ENCODE data around the gene MAT1A.
"Not testable (repeated sequence)": the region's sequence is repeated elsewhere in the genome, so short reads cannot be mapped to it uniquely, and the experiment has no call there.

Gene MAT1A

DNA sequence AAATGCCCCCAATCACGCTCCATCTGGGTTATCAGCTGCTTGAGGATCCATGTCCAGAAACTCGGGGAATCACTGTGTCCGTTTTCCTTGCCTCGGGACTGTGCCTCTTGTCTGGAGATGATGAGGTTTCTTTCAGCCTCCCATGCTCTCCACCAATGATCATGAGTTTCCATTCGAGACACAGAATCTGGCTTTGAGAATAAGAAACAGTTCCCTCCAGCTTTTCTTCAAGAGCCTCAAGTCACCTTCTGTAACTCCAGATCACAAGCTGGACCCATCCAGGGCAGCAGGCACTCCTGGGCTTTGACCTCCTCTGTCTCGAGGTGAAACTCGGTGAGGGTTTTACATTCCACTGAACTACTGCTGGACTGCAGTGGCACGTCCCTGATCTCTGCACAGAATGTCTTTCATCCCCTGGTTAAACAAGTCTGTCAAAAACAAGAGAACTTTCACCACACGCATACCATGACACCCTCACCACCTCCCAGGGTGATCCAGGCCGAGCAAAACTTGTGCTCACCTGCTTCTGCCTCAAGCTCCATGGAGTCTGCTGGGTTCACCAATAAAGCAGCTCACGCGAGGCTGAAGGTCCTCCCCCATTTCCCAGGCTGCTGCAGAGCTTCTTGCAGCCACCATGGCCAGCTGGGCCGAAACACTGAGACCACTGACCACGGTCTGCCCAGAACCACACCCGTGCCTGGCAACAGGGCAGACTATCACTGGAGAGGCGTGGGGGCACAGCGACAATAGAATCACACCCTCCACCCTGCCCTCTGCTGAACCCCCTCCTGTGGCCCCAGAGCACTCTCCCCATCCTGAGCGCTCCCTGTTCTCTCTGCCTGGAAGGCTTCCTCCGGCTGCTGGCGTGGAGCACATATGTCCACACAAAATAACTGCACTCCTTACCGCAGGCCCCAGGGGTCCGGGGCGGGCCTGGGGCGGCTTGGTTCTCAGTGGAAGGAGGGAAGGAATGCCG is 25.1 kb downstream of the MAT1A start:
- no peak for DNase-seq (ENCODE audit: low spot score)

DNA sequence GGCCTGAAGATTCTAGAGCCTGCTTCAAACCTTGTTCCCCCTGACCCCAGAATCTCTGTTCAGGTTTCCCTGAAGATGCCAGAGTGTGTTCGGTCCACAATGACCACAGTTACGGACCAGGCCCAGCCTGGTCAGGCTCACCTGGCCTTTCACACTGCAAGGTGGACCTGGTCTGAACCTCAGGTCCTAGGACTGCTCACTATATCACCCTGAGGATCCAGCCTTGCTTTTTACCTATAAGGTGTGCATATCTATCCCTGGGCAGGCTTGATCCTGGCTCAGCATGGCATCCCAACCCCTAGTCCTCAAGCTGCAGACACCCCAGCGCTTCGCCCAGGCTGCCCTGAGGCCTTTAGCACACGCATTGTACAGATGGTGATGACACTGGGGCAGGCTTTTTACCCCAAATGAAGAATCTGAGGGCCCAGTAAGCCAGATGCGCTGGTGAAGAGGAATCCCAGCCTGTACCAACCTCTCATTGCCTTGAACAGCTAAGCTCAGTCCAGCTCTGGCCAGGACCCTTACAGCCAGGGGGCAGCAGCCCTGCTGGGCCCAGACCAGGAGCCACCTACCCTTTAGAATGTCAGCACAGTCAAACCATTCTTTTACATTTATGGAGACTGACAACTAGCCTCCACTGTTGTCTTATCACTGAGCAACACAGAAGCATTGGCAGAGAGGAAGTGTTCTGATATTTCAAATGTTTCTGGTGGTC is 28.0 kb downstream of the MAT1A start:
- DNase-seq (ENCODE audit: low spot score), result no peak

DNA sequence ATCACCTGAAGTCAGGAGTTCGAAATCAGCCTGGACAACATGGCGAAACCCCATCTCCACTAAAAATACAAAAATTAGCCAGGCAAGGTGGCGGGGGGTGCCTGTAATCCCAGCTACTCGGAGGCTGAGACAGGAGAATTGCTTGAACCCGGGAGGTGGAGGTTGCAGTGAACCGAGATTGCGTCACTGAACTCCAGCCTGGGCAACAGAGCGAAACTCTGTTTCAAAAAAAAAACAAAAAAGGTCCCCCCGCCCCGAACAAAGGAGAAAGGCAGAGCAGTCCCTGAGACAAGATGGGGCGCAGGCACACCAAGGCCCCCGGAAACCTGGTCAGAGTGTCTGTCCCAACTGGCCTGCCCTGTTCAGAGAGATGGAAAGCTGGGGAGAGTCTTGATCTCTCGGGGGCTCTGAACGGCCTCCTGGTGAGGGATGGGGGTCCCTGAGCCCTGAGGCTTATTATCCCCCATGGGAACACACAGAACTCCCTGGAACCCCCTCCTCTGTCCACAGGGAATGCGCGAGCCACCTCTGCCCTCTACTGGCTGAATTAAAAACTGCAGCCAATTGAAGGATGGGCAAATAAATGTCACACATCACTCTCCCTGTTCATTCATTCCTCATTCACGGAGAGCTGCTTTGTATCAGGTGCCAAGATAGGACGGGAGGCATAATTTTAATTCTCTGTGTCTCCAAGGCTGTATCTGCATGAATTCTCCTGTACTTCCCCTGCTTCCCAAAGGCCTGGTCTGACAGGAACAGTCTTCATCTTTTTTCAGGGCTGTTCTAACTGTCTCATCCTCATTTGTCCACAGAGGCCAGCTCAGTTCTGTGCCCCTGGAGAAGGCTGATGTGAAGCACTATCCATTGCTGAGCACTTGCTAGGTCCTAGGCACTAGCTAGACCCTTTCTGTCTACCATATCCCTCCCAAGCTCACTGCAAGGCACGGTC is 28.9 kb downstream of the MAT1A start:
- peak; percentile 13 for DNase-seq (ENCODE audit: low spot score)

DNA sequence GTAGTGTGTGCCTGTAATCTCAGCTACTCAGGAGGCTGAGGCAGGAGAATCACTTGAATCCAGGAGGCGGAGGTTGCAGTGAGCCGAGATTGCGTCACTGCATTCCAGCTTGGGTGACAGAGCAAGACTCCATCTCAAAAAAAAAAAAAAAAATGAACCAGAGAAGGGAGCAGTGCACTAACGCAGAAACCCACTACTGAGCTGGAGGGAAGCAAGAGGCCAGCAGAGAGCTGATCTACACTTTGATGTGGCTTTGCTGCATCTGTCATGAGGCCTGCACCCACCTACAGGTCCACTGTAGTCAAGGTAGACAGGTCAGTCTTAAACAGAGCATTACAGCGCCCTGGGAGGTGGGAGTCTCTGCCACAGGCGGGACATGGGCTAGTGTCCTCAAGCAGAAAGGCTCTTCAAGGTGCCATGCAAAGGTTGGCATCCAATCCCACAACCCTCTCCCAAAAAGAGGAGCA is 30.0 kb downstream of the MAT1A start:
- no peak for DNase-seq (ENCODE audit: low spot score)

DNA sequence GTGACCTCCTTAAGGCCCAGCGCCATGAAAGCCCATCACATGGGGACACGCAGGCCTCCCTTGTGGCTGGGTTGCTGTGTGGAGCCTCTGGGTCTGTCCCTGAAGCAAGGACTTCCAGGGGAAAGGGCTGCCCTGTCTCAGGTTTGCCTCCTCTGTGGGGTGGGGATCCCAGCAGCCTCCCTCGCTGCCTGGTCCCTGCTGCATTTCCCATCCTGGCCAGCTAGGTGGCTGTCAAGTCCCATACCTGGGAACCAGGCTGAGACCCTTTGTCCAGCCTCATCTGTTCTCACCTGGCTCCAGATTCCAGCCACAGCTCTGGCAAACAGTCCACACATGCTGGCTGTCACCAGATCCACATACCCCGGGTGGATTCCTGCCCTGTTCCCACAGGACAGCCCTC is 32.7 kb downstream of the MAT1A start:
- not testable (repeated sequence) for DNase-seq (ENCODE audit: low spot score)

DNA sequence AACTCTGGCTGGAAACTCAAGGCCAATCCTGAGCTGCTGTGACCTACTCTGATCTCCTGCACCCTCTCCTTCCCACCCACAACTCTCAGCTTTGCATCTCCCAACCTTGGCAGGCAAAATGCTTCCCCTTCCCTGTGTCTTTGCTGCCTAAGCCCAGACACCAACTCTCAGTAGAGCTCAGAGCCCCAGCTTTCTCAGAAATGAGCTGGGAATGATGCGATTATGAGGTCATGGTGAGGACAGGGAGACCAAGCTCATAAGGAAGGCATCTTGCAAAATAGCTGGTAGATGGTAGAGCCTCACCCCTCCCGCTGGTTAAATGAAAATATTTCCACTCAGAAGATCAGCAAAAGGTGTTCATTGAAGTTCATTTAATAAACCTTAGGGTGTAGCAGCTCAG is 34.7 kb downstream of the MAT1A start:
- not testable (repeated sequence) for DNase-seq (ENCODE audit: low spot score)

DNA sequence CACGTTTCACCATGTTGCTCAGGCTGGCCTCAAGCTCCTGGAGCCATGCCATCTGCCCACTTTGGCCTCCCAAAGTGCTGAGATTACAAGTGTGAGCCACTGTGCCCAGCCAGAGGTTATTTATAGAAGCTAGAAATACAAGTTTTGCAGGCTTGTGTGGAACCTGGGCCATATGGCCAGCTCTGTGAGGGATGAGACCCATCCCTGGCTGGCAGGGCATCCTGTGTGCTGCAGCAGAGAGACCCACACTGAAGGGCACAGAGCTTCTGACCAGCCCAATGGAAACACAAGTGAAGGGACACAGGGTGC is 35.5 kb downstream of the MAT1A start:
- DNase-seq (ENCODE audit: low spot score), result not testable (repeated sequence)

DNA sequence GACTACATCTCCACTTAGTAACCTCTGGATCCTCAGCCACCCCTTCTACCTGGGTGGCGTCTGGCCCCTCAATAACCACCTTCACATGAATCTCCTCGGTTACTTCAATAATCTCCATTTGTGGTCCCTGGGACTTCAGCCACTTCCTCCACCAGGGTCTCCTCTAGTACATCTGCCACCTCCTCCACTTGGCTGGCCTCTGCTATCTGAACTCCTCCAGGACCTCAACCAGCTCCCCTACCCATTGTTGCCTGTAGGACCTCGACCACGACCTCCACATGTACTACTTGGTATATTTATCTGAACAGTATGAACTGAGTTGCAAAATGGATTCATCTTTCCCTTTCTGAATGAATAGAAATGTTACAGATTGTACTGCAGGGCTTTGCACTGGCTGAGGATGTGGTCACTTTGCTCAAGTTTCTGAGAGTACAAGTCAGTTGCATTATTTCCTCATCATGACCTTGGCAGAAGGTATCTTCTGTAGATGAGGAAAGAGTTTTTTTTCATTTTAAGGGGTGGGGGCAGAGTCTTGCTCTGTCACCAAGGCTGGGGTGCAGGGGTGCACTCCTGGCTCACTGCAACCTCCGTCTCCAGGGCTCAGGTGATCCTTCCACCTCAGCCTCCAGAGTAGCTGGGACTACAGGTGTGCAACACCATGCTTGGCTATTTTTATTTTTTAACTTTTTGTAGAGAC is 36.0 kb downstream of the MAT1A start:
- DNase-seq (ENCODE audit: low spot score), result no peak

DNA sequence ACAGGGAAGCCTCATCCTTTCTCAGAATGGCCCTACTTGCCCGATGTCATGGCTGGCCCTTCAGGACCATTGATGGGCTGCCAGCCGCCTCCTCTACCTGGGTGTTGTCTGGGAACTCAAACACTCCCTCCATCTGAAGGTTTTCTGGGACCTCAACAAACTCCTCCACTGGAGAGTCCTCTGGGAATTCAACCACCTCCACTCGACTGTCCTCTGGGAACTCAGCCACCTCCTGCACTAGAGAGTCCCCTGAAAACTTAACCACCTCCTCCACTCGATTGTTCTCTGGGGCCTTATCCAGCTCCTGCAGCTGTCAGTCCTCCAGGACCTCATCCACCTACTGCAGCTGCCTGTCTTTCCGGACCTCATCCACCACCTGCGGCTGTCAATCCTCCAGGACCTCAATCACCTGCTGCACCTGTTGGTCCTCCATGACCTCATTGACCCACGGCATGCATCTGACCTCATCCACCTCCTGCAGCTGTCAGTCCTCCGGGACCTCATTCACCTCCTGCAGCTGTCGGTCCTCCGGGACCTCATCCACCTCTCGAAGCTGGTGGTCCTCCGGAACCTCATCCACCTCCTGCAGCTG is 37.1 kb downstream of the MAT1A start:
- DNase-seq (ENCODE audit: low spot score), result no peak

DNA sequence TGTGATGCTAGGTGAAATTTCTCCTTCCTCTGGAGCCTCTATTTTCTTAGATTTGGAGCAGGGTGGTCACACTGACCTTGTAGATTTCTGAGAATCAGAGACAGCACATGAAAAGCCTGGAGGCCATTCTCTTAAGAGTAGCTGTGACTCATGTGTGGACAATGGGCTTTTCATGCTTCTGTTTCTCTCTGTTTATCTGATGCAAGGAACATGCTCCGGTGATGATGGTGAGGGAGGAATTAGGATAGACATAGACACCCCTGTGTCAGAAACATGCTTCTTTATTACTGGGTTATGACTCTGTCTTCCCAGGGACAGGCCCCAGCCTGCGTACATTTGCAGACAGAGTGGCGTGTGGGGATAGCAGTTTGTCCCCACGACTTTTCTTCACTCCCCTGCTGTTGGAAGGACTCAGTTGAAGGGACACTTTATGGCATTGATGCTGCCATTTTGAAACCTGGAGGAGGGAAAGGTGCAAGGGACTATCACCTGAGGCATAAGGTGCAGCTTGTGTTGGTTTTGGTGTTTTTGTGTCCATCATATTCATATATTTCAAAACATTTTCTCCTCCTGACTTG is 37.7 kb downstream of the MAT1A start:
- not testable (repeated sequence) for DNase-seq (ENCODE audit: low spot score)

DNA sequence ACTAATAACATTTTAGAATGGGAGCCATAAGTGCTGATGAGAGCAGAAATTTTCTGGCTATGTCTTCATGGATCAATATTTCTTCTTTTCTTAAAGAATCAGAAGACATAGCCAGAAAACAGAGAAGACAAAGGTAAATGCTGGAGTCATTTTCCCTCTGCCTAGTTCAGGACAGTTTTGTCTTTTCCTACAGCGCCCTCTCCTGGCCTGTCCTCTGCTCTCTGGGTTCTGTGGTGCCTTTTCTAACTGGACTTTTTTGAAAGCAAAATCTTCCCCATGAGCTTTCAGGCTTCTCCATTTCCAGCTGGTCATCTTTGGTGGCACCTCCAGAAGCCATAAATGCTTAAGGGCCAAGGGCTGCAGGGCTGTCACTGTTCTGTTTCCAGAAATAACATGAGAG is 39.1 kb downstream of the MAT1A start:
- DNase-seq (ENCODE audit: low spot score), result not testable (repeated sequence)

DNA sequence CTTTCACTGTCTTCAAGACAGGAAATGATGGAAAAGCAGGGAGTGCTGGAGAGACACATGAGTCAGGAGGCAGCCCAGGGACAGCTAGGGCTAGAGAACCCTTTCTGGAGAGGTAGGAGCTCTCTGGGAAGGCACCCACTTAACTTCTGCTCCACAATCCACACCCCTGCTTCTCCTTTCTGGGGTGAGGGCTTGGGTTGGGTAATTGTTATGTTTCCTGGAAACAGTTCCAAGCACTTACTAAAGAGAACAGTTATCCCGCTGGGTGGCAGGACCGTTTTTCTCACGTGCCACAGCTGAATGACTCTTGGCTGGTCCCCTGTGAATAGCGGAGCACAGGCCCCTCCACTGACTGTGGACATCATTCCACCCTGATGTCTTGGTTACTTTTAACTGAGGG is 39.6 kb downstream of the MAT1A start:
- DNase-seq (ENCODE audit: low spot score), result not testable (repeated sequence)

DNA sequence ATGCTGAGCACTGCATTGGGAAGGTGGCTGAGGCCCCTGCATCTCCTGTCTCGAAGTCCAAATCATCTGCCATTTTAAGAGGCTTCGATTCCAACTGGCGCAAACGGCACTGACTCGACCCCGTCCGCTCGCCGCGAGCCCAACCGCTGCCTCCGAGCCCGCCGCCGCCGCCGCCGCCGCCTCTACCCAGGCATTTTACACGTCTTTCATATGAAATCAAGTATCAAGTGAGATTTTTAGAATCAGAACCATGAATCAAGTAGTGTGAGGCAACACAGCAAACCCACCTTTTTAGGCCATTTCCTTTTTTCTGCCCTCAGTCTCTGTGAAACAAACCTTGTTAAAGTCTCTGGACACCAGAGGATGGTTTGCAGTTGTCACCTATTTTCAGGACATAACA is 41.8 kb downstream of the MAT1A start:
- not testable (repeated sequence) for DNase-seq (ENCODE audit: low spot score)

DNA sequence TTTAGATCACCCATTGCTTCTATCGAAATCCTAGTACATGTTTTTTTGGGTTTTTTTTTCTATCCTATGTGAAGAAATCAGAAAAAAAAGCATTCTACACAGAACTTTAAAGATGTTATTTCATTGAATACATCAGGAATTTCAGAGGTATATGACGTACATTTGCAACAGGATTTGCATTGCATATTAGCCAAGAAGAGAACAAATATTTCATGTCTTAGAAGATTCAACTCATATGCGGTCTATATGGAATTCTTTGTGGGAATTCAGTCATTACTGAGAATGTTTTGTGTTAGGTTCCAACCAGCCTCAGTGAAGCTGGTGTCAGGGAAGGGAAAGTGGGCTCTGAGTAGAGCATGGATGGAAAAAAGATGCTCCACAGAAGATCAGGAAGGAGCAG is 45.1 kb downstream of the MAT1A start:
- not testable (repeated sequence) for DNase-seq (ENCODE audit: low spot score)

DNA sequence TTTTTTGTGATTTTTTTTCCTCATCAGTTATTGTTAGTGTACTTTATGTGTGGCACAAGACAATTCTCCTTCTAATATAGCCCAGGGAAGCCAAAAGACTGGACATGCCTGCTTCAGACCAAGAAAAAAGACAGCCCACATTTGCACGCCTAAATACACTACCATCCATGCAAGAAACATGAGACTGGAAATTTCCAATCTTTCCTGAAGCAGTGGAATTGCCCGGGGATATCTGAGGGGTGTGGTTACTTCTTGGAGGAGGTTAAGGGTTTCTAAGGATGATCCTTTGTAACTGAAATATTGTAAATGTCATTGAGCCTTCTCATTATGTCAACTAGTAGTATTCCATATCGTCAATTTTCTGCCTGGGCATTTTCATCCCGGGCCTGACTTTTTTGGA is 47.1 kb downstream of the MAT1A start:
- not testable (repeated sequence) for DNase-seq (ENCODE audit: low spot score)

DNA sequence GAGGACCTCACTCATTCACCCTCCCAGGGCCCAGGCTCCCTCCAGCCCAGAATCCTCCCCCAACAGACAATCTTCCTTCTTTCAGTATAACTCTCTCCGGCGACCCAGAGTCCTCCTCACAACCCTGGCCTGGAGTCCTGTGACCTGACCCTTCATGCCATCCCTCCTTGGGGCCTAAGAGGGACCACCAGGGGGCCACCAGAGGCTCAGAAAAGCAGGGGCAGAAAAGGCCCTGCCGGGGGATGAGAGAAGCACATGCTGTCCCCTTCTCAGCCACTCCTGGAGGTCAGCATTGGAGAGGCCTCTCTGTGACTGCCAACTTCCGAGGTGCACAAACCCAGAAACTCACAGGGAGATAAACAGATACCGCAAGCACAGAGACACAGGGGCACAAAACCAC is 53.0 kb downstream of the MAT1A start:
- not testable (repeated sequence) for DNase-seq (ENCODE audit: low spot score)

DNA sequence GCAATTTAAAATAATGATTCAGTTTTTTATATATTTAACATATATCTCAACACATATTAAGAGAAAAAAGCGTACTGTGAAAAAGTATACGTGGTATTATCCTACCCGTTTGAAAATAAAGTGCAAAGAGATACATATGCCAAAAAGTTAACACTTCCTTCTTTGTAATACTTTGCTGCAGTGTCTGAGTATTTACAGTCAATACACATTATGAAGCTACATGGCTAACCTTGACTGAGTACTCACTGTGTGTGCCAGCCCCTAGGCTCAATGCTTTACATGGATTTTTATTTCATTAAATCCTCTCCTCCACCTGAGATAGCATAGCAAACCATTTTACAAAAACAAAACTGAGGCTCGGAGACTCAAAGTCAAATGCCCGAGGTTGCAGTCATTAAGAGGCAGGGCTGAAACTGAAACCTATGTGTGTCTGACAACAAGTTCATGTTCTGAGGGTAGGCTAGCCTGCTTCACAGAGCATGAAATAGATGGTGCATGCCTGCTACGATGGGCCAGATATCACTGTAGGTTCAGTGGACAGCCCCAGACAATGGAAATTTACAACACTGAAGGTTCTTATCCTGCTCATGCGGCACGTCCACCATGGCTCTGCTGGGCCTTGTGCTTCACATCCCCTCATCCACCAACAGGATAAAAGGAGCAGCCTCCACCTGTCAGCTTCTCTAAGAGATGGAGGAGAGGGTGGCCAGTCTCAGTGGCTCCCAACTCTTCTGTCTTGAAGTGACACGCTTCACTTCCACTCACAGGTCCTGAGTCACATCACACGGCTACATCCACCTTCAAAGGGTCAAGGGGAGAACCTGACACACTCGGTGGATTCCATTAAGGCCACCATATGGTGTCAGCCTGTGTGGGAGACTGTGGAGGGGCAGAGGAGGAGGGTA is 54.9 kb downstream of the MAT1A start:
- not testable (repeated sequence) for DNase-seq (ENCODE audit: low spot score)

DNA sequence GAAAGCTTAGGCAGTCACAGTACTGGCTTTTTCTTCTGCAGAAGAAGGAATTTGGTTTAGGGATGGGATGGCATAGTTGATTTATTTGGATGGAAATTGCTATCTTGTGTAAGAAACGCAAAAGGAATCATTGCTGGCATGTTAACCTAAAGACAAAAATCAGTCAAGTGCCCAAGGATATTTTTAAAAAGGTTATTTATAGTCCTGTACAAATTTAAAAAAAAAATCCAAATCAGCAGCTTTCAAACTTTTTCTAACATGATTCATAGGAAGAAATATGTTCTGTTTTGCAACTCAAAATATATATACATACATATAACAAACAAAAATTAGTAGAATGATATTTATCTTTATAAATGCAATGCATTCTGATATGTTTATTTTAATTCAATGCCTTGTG is 55.6 kb downstream of the MAT1A start:
- not testable (repeated sequence) for DNase-seq (ENCODE audit: low spot score)

DNA sequence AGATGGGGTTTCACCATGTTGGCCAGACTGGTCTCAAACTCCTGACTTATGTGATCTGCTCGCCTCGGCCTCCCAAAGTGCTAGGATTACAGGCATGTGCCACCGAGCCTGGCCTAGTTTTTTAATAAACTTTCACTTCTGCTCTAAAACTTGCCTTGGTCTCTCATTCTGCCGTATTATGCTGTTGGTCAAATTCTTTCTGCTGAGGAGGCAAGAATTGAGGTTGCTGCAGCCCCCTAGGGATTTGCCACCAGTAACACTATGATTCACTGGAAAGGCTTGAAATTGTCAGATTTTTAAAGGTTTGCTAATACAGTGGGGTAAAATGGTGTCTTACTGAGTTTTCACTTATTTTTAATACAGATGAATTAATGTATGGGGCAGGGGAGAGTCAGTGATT is 62.7 kb downstream of the MAT1A start:
- not testable (repeated sequence) for DNase-seq (ENCODE audit: low spot score)

DNA sequence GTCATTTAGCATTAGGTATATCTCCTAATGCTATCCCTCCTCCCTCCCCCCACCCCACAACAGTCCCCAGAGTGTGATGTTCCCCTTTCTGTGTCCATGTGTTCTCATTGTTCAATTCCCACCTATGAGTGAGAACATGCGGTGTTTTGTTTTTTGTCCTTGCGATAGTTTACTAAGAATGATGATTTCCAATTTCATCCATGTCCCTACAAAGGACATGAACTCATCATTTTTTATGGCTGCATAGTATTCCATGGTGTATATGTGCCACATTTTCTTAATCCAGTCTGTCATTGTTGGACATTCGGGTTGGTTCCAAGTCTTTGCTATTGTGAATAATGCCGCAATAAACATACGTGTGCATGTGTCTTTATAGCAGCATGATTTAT is 66.4 kb downstream of the MAT1A start:
- not testable (repeated sequence) for DNase-seq (ENCODE audit: low spot score)

Measured in COLO829 (cell line).